ENCODE results near the gene DMRTA2. TPM values are rescaled to one million over a fixed set of nuclear protein-coding genes. Genes with fewer than 3 reads are reported as not detected.

DMRTA2 gene
- total RNA-seq, 2 donors from 2014 or later, result 0.28 to 0.41 TPM

DNA sequence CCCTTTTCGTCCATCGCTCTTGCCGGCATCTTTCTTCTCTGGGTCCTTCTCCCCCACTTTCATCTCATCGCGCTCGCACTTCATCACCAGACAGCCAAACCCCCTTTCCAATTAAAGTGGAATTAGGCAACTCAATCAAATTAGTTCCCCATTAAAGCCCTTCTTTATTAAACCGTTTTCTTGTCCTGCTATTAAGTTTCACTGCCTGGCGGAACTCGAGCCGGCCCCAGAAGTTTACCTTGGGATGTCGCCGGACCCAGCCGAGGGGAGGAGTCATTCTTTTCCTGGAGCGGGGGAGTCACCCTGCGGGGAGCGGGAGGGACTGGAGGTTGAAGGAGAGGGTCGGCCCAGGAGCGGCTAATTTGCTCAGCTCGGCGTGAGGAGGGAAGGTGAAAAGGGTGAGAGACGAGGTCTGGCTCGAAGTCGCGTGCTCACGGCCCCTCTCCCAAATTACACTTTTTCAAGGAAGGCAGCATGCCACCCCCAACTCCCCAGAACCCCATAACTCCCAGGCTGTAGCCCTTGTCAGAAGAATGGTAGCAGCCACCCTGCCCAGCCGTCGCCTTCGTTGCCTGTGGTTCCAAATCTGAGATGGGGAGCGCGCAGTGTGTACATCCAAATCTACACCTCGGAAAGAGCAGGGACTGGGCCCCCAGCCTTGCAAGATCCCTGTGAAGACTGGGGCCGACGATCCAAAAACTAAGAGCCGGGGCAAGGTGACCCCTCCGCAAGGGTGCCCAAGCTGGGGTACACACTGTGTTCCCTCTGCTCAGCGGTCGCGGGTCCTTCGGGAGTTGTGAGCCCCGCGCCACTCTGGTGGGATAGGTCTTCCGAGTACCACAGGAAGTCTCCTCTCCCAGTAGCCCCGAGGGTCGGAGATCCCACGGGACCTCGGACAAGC is 6.4 kb downstream of the DMRTA2 start:
- no peaks in the 10 kb centered on the region for H3K36me3 ChIP-seq
- H3K27ac ChIP-seq, result no peak overlapping the region
- ATAC-seq (ENCODE audit: insufficient number of reproducible peaks, low FRiP score, low read depth) (no peak), DNase-seq (ENCODE audit: low spot score) (no peak)
- peaks cover 34% of the 10 kb centered on the region for H3K27me3 ChIP-seq (replicated peaks; ENCODE audit: insufficient read depth)
- H3K4me1 ChIP-seq (ENCODE audit: control insufficient read depth in 1 of 2, low read depth in 2 of 2), result peaks cover 17 to 50% of the 10 kb centered on the region in 2 donors
- no peak for TF ChIP-seq CTCF (IDR thresholded peaks at IDR 0.05)
- peak overlapping the region; percentile 30 for H3K4me3 ChIP-seq
- peaks cover 3% of the 10 kb centered on the region for H3K9me3 ChIP-seq

- Histone ChIP-seq H3K9me3 (peaks cover 3% of the 10 kb centered on the region), H3K36me3 (no peaks in the 10 kb centered on the region), H3K27me3 (replicated peaks; ENCODE audit: insufficient read depth) (peaks cover 29% of the 10 kb centered on the region), H3K27ac (no peak overlapping the region), H3K4me1 (ENCODE audit: control insufficient read depth in 1 of 2, low read depth in 2 of 2) (peaks cover 17 to 46% of the 10 kb centered on the region in 2 donors), H3K4me3 (peak overlapping the region; percentile 30)
- ATAC-seq (ENCODE audit: insufficient number of reproducible peaks, low FRiP score, low read depth) (no peak), DNase-seq (ENCODE audit: low spot score) (no peak)
- TF ChIP-seq CTCF (IDR thresholded peaks at IDR 0.05), result no peak
Observed at GRCh38 chr1:50416150-50416527, 7.1 kb downstream of the DMRTA2 start.

GRCh38 chr1:50415235-50416149 is 7.8 kb downstream of the DMRTA2 start:
- H3K9me3 ChIP-seq, result peaks cover 3% of the 10 kb centered on the region
- H3K27me3 ChIP-seq (replicated peaks; ENCODE audit: insufficient read depth), result peaks cover 23% of the 10 kb centered on the region
- TF ChIP-seq CTCF (IDR thresholded peaks at IDR 0.05), result no peak
- no peak for DNase-seq (ENCODE audit: low spot score)
- ATAC-seq (ENCODE audit: insufficient number of reproducible peaks, low FRiP score, low read depth), result no peak
- peaks cover 17 to 40% of the 10 kb centered on the region in 2 donors for H3K4me1 ChIP-seq (ENCODE audit: control insufficient read depth in 1 of 2, low read depth in 2 of 2)
- no peaks in the 10 kb centered on the region for H3K36me3 ChIP-seq
- H3K27ac ChIP-seq, result no peak overlapping the region
- no peak overlapping the region for H3K4me3 ChIP-seq

- DNase-seq (ENCODE audit: low spot score) (no peak), ATAC-seq (ENCODE audit: insufficient number of reproducible peaks, low FRiP score, low read depth) (no peak)
- Histone ChIP-seq H3K4me3 (no peak overlapping the region), H3K27me3 (replicated peaks; ENCODE audit: insufficient read depth) (peaks cover 17% of the 10 kb centered on the region), H3K36me3 (no peaks in the 10 kb centered on the region), H3K4me1 (ENCODE audit: control insufficient read depth in 1 of 2, low read depth in 2 of 2) (peaks cover 17 to 35% of the 10 kb centered on the region in 2 donors), H3K27ac (no peak overlapping the region), H3K9me3 (peaks cover 3% of the 10 kb centered on the region)
- no peak for TF ChIP-seq CTCF (IDR thresholded peaks at IDR 0.05)
Observed at GRCh38 chr1:50414853-50415234, 8.4 kb downstream of the DMRTA2 start.
